ENCODE data around the gene TBC1D22A.

Gene TBC1D22A

GRCh38 chr22:46737976-46738646 lies 24.3 kb upstream of the TBC1D22A start, which contains the start of gene CERK:
TSS of gene CERK (minus strand) at chr22:46738252. CDS start at chr22:46738148, 104 bp downstream.
- DNase-seq: peak; percentile 31

- DNase-seq: no peak
Observed at GRCh38 chr22:46738647-46739093, 23.8 kb upstream of the TBC1D22A start.

- peak; percentile 23 for DNase-seq
Observed at GRCh38 chr22:46739094-46739870, 23.2 kb upstream of the TBC1D22A start.

GRCh38 chr22:46740910-46741780 lies 21.3 kb upstream of the TBC1D22A start:
- no peak for DNase-seq

- no peak for DNase-seq
Observed at GRCh38 chr22:46741974-46742519, 20.4 kb upstream of the TBC1D22A start.

- DNase-seq: no peak
Observed at GRCh38 chr22:46742576-46743221, 19.8 kb upstream of the TBC1D22A start.

- DNase-seq: no peak
Observed at GRCh38 chr22:46744581-46744980, 17.9 kb upstream of the TBC1D22A start.

GRCh38 chr22:46746192-46746591 lies 16.3 kb upstream of the TBC1D22A start:
- no peak for DNase-seq

- DNase-seq: no peak
Observed at GRCh38 chr22:46746620-46747019, 15.8 kb upstream of the TBC1D22A start.

- DNase-seq: no peak
Observed at GRCh38 chr22:46747646-46748045, 14.8 kb upstream of the TBC1D22A start.

GRCh38 chr22:46748206-46748907 lies 14.1 kb upstream of the TBC1D22A start:
- no peak for DNase-seq

- DNase-seq: peak; percentile 56
Observed at GRCh38 chr22:46748908-46749675, 13.4 kb upstream of the TBC1D22A start.

- DNase-seq: no peak
Observed at GRCh38 chr22:46749682-46750529, 12.5 kb upstream of the TBC1D22A start.

GRCh38 chr22:46750530-46750800 lies 12.0 kb upstream of the TBC1D22A start:
- DNase-seq: no peak

GRCh38 chr22:46750863-46751443 lies 11.5 kb upstream of the TBC1D22A start:
- no peak for DNase-seq

GRCh38 chr22:46752286-46752987 lies 10.0 kb upstream of the TBC1D22A start:
- no peak for DNase-seq

GRCh38 chr22:46752988-46753310 lies 9.5 kb upstream of the TBC1D22A start:
- no peak for DNase-seq

- DNase-seq: no peak
Observed at GRCh38 chr22:46753360-46753759, 9.1 kb upstream of the TBC1D22A start.

GRCh38 chr22:46753761-46754109 lies 8.7 kb upstream of the TBC1D22A start:
- DNase-seq: no peak

Data from stimulated activated CD4-positive, alpha-beta T cell treated with anti-CD3 and anti-CD28 coated beads, Interleukin-1b, Interleukin-23, amount 100 ng/mL, for 48 hours (primary cell).